BLaER1 treated with 17β-estradiol and CSF1 and Interleukin-3, amounts not matched to agents 10 nM and 100 nM (cell line): ENCODE measurements around the gene FAM222A.

Experiments used
- H3K27ac ChIP-seq, 11 experiments: shearing (Covaris generic); formaldehyde crosslinking; 2 replicates each; pipeline ENCODE4 v1.8.1; 2022
- H3K27me3 ChIP-seq, 11 experiments: shearing (Covaris generic); formaldehyde crosslinking; 2 replicates each; pipeline ENCODE4 v1.8.1; 2022
- H3K36me3 ChIP-seq, 11 experiments: shearing (Covaris generic); formaldehyde crosslinking; 2 replicates each; pipeline ENCODE4 v1.8.1; 2022
- H3K4me1 ChIP-seq, 10 experiments: shearing (Covaris generic); formaldehyde crosslinking; 2 replicates each; pipeline ENCODE4 v1.8.1; 2022
- H3K4me2 ChIP-seq, 11 experiments: shearing (Covaris generic); formaldehyde crosslinking; 2 replicates each; pipeline ENCODE4 v1.8.1; 2022
- H3K4me3 ChIP-seq, 10 experiments: shearing (Covaris generic); formaldehyde crosslinking; 2 replicates each; pipeline ENCODE4 v1.8.1; 2022
- H3K9ac ChIP-seq, 11 experiments: shearing (Covaris generic); formaldehyde crosslinking; 2 replicates each; pipeline ENCODE4 v1.8.1; 2022
- H3K9me3 ChIP-seq, 11 experiments: shearing (Covaris generic); formaldehyde crosslinking; replicated peaks in 1 of 11; 2 replicates each; pipeline ENCODE4 v1.8.1; 2022
- H4K20me1 ChIP-seq, 11 experiments: shearing (Covaris generic); formaldehyde crosslinking; 2 replicates each; pipeline ENCODE4 v1.8.1; 2022
- Cebpa-rat ChIP-seq, 11 experiments: shearing (Covaris generic); IDR thresholded peaks; 2 replicates each; pipeline ENCODE4 v1.8.1; 2022

The FAM222A gene

DNA sequence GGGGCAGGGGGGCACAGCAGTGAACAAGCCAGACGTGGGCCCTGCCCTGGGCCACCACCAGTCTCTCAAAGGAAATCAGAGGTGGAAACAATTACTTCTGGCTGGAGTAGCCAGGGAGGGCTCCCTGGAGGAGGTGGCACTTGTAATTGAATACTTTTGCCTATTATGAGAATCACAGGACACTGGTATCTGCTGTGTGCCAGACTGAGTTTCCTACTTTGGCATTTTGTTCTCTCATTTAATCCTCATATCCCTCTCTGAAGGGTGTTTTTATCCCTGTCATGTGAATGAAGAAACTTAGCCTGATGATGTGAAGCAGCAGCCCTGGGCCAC is 7.2 kb downstream of the FAM222A start:
- Histone ChIP-seq H4K20me1 (peaks cover 0 to 94% (median 43%) of the 10 kb centered on the region in 11 experiments; a peak in 18 of 22 replicates), H3K27me3 (peaks cover 28 to 39% (median 34%) of the 10 kb centered on the region in 11 experiments), H3K27ac (no peak overlapping the region), H3K9ac (no peak overlapping the region), H3K4me1 (peaks cover 0 to 12% (median under 1%) of the 10 kb centered on the region in 10 experiments; a peak in 10 of 20 replicates), H3K4me3 (no peak overlapping the region), H3K36me3 (no peaks in the 10 kb centered on the region), H3K4me2 (no peak overlapping the region), H3K9me3 (no peaks in the 10 kb centered on the region)
- no peak for TF ChIP-seq Cebpa-rat (IDR thresholded peaks at IDR 0.05)

DNA sequence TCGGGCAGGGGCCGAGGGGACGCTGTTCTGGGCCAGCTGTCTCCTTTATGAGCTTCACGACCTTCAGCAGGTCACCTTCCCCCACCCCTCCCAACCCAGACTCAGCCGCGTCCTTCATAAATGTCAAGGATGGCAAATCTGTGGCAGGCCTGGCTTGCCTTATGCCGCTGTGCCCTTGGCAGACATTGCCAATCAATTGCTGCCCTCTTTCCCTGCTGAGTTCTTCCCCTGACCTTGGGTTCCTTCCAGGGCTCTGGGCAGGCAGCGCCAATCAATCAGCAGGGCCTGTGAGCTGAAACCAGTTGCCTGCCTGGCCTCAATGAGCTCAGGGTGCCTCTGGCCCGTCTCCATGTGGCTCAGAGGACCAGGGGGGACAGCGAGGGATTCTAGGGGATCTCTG is 7.7 kb downstream of the FAM222A start:
- Histone ChIP-seq H3K9me3 (no peaks in the 10 kb centered on the region), H3K9ac (no peak overlapping the region), H3K27me3 (peaks cover 27 to 34% (median 32%) of the 10 kb centered on the region in 11 experiments), H3K4me1 (peaks cover 0 to 8% (median 0%) of the 10 kb centered on the region in 10 experiments; a peak in 1 of 20 replicates), H3K36me3 (no peaks in the 10 kb centered on the region), H3K4me2 (no peak overlapping the region), H3K27ac (no peak overlapping the region), H3K4me3 (no peak overlapping the region), H4K20me1 (peaks cover 0 to 92% (median 40%) of the 10 kb centered on the region in 11 experiments; a peak in 16 of 22 replicates)
- TF ChIP-seq Cebpa-rat (IDR thresholded peaks at IDR 0.05), result no peak

DNA sequence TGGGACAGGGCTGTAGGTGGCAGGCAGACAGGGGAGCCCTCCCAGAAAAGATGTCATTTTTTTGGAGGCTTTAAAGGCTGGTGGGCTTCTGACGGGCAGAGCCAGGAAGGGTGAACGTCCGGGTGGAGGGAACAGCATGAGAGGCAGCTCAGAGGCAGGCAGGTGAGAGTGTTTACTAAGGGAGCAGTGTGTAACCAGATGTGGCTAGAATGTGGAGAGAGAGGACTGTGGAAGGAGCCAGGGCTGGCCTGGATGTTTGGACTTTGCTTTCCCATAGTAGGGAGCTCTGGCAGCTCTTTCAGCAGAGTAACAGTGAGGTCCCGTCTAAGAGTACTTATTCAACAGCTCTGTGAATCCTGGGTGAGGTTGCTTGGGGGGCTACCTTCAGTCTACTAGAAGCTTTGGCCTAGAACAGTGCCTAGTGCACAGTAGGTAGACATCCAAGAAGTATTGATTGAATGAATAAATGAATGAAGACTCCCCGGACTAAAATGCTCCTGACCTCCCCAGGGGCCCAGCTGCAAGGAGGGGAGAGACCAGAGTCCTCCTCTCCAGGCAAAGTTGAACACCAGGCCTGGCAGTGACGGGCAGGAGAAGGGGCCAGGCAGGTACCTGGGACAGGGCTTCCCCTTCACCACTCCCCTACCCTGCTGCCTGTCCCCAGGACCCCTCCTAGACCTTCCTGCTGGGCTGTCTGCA is 8.5 kb downstream of the FAM222A start:
- no peak overlapping the region for H3K4me3 ChIP-seq
- H3K27ac ChIP-seq, result no peak overlapping the region
- peaks cover 0 to 85% (median 39%) of the 10 kb centered on the region in 11 experiments; a peak in 15 of 22 replicates for H4K20me1 ChIP-seq
- H3K4me1 ChIP-seq, result peaks cover 0 to 7% (median 0%) of the 10 kb centered on the region in 10 experiments; a peak in 1 of 20 replicates
- no peaks in the 10 kb centered on the region for H3K36me3 ChIP-seq
- no peak overlapping the region for H3K9ac ChIP-seq
- H3K4me2 ChIP-seq, result no peak overlapping the region
- H3K27me3 ChIP-seq, result peaks cover 18 to 25% (median 23%) of the 10 kb centered on the region in 11 experiments
- H3K9me3 ChIP-seq, result no peaks in the 10 kb centered on the region
- no peak for TF ChIP-seq Cebpa-rat (IDR thresholded peaks at IDR 0.05)

DNA sequence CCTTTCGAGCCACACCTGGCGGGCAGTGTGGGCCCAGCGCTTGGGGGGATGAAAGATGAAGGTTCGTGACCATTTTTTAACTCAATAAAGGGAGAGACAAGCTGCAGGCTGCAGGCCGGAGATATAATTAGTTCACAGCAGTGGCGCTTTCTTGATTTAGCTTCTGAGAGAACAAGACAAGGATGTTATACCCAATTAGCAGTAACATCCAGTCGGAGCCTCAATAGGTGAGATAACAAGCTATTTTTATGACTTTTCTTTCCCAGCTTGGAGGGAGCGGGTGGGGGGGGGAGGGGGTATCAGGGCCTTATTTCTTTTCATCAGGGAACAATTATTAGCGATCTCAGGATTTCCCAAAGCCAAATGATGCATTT is 9.1 kb downstream of the FAM222A start:
- Histone ChIP-seq H3K27ac (no peak overlapping the region), H4K20me1 (peaks cover 0 to 85% (median 36%) of the 10 kb centered on the region in 11 experiments; a peak in 15 of 22 replicates), H3K27me3 (peaks cover 13 to 20% (median 18%) of the 10 kb centered on the region in 11 experiments), H3K4me3 (no peak overlapping the region), H3K9ac (no peak overlapping the region), H3K9me3 (no peaks in the 10 kb centered on the region), H3K4me2 (no peak overlapping the region), H3K4me1 (peaks cover 0 to 7% (median 0%) of the 10 kb centered on the region in 10 experiments; a peak in 1 of 20 replicates), H3K36me3 (no peaks in the 10 kb centered on the region)
- no peak for TF ChIP-seq Cebpa-rat (IDR thresholded peaks at IDR 0.05)

DNA sequence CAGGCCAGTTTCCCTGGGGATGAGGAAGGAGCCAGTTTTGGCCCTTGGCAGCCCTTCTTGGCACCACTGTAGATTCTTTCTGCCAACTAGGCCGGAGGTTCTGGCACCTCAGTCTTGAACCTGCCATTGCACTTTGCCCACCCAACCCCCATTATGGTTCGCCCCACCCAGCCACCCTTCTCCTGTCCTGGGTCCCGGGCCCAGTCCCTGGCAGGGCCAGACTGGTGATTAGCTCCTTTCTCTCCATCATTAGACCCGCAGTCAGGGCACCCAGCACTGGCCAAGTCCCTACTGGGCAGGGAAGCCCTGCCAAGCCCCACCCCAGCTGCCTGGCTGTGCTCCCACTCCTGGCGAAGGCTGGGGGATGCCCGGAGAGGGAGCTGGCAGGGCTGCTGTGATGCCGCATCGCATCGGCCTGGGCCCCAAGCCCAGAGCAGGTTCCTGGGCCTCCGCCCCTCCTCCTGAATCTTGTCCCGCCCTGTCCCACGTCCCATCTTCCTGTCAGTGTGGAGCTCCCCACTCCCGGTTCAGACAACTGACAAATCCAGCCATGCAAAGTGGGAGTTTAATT is 9.8 kb downstream of the FAM222A start:
- Histone ChIP-seq H3K4me1 (peaks cover 0 to 7% (median 0%) of the 10 kb centered on the region in 10 experiments; a peak in 1 of 20 replicates), H3K36me3 (no peaks in the 10 kb centered on the region), H3K27me3 (peaks cover 7 to 14% (median 11%) of the 10 kb centered on the region in 11 experiments), H3K4me3 (no peak overlapping the region), H3K27ac (no peak overlapping the region), H3K9ac (no peak overlapping the region), H3K4me2 (no peak overlapping the region), H4K20me1 (peaks cover 0 to 86% (median 31%) of the 10 kb centered on the region in 11 experiments; a peak in 14 of 22 replicates), H3K9me3 (no peaks in the 10 kb centered on the region)
- no peak for TF ChIP-seq Cebpa-rat (IDR thresholded peaks at IDR 0.05)

DNA sequence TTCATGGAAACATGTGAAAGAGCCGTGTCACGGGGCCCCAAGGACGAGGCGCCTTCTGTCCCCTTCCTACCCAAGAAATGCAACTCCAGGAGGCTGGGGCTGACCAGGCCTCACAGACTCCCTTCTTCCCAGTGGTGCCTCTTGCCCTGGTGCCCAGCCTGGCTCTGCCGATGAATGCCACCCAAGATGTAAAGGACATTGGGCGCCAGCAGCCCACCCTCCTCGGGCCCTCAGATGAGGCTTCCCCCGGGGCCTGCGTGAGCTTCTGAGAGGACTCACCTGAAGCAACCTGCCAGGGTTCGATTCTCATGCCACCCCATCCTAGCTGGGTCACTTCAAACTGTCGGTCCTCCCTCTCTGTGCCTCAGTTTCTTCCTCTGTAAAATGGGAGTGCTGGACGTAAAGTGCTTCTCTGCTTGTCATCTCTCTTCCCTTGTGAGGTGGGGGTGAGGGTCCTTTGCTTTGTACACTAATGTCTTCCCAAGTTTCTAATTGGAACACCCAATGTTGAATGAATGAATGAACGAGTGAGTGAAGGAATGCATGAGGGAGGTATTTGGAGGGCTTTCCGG is 10.8 kb downstream of the FAM222A start:
- H3K9me3 ChIP-seq, result no peaks in the 10 kb centered on the region

DNA sequence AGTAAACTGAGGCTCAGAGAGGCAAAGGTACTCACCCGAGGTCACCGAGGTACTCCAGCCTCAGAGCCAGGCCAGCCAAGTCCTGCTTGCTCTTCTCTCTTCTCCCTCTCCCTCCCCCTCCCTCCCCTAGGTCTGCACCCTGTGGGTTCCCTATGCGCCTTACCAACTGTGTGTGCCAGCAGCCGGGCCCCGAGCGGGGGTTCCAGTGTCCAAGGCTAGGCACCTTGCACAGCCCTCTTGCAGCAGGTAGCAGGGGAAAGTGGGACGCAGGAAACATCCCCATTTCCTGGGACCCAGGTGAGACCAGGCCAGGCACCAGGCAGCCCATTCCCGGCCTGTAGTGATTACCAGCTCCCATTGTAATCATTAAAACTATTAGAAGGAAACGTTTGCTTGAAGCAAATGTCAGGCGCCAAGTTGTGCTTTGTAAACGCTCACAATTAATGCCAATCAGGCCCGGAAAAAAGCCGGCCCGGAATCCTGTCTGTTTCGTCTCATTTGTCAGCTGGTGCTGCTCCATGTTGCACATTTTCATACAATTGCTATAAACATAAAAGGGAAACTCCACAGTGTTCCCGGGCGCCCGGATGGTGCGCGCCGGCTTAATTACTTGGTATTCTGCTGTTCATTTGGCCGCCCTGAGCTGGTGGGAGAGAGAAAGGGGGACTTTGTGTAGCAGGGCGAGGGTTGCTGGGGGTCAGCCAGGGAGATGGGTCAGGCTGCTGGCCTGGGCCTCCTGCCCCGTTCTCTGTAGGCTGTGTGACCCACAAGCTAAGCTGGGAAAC is 11.9 kb downstream of the FAM222A start:
- H3K9ac ChIP-seq, result no peak overlapping the region
- H3K27ac ChIP-seq, result no peak overlapping the region
- peaks cover 0 to 8% (median 6%) of the 10 kb centered on the region in 10 experiments; a peak in 19 of 20 replicates for H3K4me1 ChIP-seq
- no peaks in the 10 kb centered on the region for H3K9me3 ChIP-seq
- H3K27me3 ChIP-seq, result no peaks in the 10 kb centered on the region
- no peak overlapping the region for H3K4me3 ChIP-seq
- TF ChIP-seq Cebpa-rat (IDR thresholded peaks at IDR 0.05), result no peak
- no peaks in the 10 kb centered on the region for H3K36me3 ChIP-seq
- H4K20me1 ChIP-seq, result peaks cover 0 to 80% (median 15%) of the 10 kb centered on the region in 11 experiments; a peak in 10 of 22 replicates
- H3K4me2 ChIP-seq, result no peak overlapping the region

More for the DNA sequence above, 10.8 kb downstream of the FAM222A start:
- H4K20me1 ChIP-seq, result peaks cover 0 to 80% (median 24%) of the 10 kb centered on the region in 11 experiments; a peak in 14 of 22 replicates
- peaks cover 0 to 7% (median 0%) of the 10 kb centered on the region in 10 experiments; a peak in 1 of 20 replicates for H3K4me1 ChIP-seq
- peaks cover 0 to 3% (median under 1%) of the 10 kb centered on the region in 11 experiments; a peak in 7 of 22 replicates for H3K27me3 ChIP-seq
- H3K4me3 ChIP-seq, result no peak overlapping the region
- TF ChIP-seq Cebpa-rat (IDR thresholded peaks at IDR 0.05), result no peak
- H3K9ac ChIP-seq, result no peak overlapping the region
- H3K4me2 ChIP-seq, result no peak overlapping the region
- no peaks in the 10 kb centered on the region for H3K36me3 ChIP-seq
- no peak overlapping the region for H3K27ac ChIP-seq

DNA sequence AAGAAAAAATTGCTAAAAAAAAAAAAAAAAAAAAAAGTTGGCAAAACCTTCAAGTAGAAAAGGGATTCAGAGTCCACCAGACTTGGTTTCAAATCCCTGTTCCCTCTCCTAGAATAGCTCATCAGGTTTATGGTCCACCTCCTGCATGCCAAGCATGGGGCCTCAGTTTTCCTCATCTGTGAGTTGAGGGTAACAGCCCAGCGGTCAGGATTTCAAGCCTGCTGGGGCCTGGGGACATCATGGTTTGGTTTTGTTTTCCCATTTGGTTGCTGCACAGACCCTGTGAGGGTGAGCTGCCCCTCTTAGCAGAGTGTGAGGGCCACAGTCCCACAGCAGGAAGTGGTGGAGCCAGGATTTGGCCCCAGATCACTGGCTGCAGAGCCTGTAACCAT is 12.5 kb downstream of the FAM222A start:
- Histone ChIP-seq H3K36me3 (no peaks in the 10 kb centered on the region), H3K9me3 (no peaks in the 10 kb centered on the region), H4K20me1 (peaks cover 0 to 79% (median 11%) of the 10 kb centered on the region in 11 experiments; a peak in 10 of 22 replicates), H3K27me3 (no peaks in the 10 kb centered on the region), H3K27ac (no peak overlapping the region), H3K4me1 (peaks cover 0 to 13% (median 12%) of the 10 kb centered on the region in 10 experiments; a peak in 19 of 20 replicates), H3K4me2 (no peak overlapping the region), H3K9ac (no peak overlapping the region), H3K4me3 (no peak overlapping the region)
- no peak for TF ChIP-seq Cebpa-rat (IDR thresholded peaks at IDR 0.05)
